Retinal pigment epithelial cell (primary cell): ENCODE measurements around the gene SP6.

Source experiments
- DNase-seq: peaks from one replicate; pipeline ENCODE4 v3.0.0-alpha.2; 2010; ENCODE audit warnings: low read depth
- H3K4me3 ChIP-seq: 2 replicates; pipeline ENCODE4 v1.5.1; 2011; ENCODE audit warnings: mild to moderate bottlenecking, low read length, control low read depth, moderate library complexity
- CTCF ChIP-seq: conservative IDR thresholded peaks from 2 replicates; pipeline ENCODE4 v1.5.1; 2011; ENCODE audit warnings: low read depth, low read length, control low read depth, inconsistent platforms

The SP6 gene

GRCh38 chr17:47895347-47895855 lies 44.4 kb upstream of the SP6 start:
- TF ChIP-seq CTCF, result no peak
- peak overlapping the region; percentile 81 for H3K4me3 ChIP-seq
- no peak for DNase-seq

- no peak for DNase-seq
- TF ChIP-seq CTCF, result no peak
- H3K4me3 ChIP-seq, result peak overlapping the region; percentile 81
Measured at GRCh38 chr17:47894498-47895346, 43.8 kb upstream of the SP6 start.

- no peak overlapping the region for H3K4me3 ChIP-seq
- DNase-seq, result no peak
- no peak for TF ChIP-seq CTCF
Measured at GRCh38 chr17:47891545-47892088, 40.7 kb upstream of the SP6 start.

- TF ChIP-seq CTCF, result peak; percentile 92
- peak; percentile 26 for DNase-seq
- H3K4me3 ChIP-seq, result no peak overlapping the region
Measured at GRCh38 chr17:47889734-47890529, 39.0 kb upstream of the SP6 start.

- TF ChIP-seq CTCF, result no peak
- no peak for DNase-seq
- no peak overlapping the region for H3K4me3 ChIP-seq
Measured at GRCh38 chr17:47888293-47888692, 37.3 kb upstream of the SP6 start.

GRCh38 chr17:47884905-47885730 lies 34.2 kb upstream of the SP6 start:
- no peak for DNase-seq
- no peak for TF ChIP-seq CTCF
- H3K4me3 ChIP-seq, result no peak overlapping the region
